Activated CD8-positive, alpha-beta memory T cell treated with anti-CD3 and anti-CD28 coated beads for 1 hour (primary cell): ENCODE results near the gene YTHDC1.

Source experiments
- DNase-seq, 2 donors: peaks; one replicate each; pipeline ENCODE4 v3.0.0-alpha.2; 2020; ENCODE audit warnings: low read depth in 1 of 2; ENCODE audit errors: extremely low read depth in 1 of 2

The YTHDC1 gene

DNA sequence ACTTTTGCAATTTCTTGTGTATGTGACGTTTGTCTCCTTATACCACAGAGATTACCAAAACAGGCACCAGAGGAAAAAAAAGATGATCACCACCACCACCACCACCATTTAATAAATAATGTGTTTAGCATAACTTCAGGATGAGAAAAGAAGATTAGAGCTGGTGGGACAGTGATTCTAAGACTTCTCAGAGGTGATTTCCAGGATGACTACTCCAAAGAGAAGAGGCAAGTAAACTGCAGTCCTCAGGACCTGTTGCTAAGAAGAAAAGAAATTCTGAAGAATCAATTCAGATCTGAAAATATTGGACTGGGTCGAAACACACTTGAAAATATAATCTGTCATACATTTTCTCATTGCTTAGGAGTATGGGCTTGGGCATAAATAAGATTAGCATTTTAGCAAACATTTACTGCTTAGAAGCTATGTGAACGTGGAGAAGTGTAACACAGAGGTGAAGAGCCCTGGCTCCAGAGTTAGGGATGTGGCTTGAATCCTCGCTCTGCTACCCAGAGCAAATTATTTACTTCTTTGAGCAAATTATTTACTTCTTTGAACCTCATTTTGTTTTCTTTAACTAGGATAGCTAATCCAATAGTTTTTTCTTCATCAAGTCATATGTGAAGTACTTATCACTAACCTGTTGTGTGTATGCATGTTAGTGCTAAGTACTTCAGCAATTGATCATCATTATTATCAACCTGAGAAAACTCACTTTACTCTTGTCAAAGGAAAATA is 10.5 kb upstream of the YTHDC1 start:
- no peak for DNase-seq

DNA sequence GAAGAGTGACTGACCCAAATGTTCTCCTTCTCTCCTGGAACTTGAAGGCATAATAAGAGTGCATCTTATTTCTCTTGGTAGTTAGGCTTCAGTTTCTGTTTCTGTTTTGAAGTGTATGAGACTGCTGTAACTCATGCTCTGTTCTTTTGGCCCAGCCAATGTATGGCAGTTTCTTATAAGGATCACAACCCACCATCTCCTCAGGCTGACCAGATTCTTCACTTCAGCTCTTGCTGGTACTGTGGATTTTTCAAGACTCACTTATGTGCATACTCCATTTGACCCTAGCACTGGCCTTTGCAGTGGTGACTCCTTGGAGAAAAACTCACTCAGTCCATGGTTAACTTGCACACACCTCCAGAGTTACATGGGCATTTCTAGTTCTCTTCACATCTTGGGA is 9.6 kb upstream of the YTHDC1 start:
- DNase-seq, result no peak

DNA sequence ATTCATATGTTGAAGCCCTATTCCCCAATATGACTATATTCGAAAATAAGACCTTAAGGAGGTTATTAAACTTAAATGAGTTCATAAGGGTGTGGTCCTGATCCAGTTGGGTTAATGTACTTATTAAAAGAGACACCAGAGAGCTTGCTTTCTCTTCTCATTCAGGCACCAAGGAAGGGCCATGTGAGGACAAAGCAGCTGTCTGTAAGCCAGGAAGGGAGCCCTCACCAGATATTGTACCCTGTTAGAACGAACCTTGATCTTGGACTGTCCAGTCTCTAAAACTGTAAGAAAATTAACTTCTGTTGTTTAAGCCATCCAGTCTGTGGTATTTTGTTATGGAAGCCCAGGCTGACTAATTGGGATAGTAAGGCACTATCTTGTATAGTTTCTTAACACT is 9.1 kb upstream of the YTHDC1 start:
- no peak for DNase-seq

DNA sequence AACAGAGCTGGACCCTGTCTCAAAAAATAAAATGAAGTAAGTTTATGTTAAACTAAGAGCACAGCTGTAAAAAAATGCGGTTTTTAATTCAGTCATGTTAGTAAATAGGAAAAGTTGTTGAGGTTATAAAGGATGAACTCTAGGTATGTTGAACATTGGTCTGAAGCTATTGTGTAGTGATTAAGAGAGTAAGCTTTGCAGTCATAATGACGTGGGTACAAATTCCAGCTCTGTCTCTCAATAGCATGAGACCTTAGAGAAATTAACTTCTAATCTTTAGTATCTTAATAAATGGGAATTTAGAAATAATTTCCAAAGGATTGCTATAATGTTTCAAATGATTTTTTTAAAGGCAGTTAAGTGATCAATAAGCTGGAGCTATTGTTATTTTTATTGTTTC is 2.9 kb upstream of the YTHDC1 start:
- no peak for DNase-seq

DNA sequence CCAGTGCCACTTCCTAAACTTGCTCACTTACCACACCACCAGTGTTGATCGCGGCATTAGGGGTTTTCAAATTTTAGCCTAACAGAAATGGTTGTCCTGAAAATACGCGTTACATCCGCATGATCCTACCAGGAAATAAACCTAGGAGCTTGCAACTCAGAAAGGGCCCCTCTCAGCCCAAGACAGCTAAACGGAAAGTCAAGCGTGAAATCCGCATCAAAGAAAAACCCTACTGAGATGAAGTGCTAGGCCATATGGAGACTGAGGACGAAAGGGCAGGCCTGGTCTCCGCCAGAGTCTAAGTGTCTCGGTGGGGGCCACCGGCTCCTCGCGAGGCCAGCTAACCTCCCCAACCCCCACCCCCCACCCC is 626 bp downstream of the YTHDC1 start:
- DNase-seq, result no peak

DNA sequence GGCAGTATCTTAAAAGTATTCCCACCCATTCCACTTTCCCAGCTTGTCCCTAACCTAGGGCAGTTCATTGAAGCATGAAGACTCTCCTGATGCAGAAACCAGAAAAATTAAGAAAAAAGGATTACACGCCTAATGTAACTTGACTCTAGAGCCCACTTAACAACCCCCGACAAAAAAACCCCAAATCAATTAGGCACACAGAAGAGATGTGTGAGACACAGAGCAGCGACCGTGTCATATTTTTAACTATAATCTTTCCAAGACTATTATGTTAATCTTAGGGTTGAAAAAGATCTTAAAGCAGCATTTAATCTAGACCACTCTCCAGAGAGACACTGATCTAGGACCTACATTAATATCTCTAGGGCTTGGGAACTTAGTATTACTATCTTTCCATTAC is 1.3 kb downstream of the YTHDC1 start:
- no peak for DNase-seq

DNA sequence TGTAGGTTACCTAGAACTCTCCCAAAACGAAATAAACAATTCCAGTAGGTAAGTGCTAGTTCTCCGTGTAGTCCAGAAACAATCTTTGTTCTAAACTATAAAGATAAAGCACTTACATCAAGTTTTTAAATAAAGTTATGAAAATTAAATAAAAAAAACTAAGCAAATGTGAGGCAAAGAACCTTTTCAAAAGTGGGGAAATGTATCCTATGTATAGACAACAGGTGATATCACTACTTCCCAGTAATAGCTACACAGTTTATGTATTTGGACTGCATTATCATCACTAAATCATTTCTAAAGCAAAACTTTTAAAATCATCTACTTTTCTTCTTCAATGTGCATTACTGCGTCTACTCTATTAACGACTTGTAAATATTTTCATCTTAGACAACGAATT is 2.0 kb downstream of the YTHDC1 start:
- DNase-seq, result no peak

DNA sequence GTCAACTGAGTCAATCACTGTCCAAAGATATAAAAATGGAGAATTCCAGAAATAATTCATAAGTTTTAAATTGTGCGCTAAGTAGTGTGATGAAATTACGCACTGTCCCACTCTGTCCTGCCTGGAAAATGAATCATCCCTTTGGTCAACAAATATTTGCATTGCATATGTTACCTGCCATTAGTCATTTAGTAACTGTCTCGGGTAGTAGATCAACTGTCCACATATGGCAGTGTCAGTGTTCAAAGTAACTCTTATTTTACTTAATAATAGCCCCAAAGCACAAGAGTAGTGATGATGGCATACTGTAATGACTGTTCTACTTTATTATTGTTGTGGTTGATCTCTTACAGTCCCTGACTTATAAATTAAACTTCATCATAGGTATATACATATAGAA is 3.4 kb downstream of the YTHDC1 start:
- no peak for DNase-seq

DNA sequence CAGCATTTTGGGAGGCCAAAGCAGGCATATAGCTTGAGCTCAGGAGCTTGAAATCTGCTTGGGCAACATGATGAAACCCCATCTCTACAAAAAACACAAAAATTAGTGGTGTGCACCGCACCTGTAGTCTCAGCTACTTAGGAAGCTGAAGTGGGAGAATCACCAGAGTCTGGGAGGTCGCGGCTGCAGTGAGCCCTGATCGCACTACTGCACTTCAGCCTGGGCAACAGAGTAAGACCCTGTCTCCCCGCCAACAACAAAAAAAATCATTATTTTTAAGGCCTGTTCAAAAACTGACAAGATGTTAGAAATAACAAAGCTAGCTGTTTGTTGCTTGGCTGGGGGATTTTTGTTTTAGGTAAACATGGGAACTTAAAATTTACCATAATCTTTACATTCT is 5.1 kb downstream of the YTHDC1 start:
- DNase-seq, result no peak

DNA sequence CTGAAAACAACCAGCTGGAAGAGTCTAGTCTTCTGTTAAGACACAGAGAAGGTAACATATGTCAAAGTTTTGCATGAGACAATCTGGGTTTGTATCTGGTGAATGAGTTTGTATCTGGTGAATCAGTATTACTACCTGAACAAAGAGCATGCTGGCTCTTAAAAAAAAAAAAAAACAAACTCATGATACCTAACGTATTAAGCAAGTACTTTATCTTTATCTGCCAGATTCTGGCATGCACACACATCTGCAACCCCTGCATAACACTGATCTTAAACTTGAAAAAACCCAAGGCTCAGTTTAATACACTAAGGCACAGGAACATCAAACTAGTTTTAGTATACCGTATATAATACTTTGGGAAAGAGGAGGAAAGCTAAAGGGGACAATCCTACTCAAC is 5.8 kb downstream of the YTHDC1 start:
- DNase-seq, result no peak

DNA sequence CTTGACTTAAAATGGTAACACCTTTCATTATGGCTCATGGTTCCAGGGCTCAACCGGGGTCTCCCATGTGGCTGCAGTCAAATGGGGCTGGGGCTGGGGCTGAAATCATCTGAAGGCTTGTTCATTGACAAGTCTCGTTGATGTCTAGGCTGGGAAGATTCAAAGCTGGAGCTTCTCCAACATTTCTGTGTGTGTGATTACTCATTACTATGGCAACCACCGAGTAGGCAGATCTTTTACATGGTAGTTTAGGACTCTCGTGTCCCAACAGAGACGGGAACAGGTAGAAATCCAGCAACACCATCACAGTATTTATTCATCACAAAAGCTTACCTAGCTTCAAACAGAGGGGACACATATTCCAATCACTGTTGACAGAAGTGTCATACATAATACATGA is 7.8 kb downstream of the YTHDC1 start:
- no peak for DNase-seq

DNA sequence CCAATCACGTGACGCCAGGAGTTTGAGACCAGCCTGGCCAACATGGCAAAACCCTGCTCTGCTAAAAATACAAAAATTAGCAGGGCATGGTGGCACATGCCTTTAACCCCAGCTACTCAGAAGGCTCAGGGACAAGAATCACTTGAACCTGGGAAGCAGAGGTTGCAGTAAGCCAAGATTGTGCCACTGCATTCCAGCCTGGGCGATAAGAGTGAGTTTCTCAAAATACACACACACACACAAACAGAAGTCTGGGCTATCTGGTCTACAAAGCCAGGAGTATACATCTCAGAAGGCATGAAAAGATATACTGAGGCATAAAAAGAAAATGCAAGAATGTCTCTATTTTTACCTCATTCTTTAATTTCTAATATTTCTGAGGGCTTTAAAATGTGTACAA is 11.3 kb downstream of the YTHDC1 start:
- DNase-seq, result no peak

DNA sequence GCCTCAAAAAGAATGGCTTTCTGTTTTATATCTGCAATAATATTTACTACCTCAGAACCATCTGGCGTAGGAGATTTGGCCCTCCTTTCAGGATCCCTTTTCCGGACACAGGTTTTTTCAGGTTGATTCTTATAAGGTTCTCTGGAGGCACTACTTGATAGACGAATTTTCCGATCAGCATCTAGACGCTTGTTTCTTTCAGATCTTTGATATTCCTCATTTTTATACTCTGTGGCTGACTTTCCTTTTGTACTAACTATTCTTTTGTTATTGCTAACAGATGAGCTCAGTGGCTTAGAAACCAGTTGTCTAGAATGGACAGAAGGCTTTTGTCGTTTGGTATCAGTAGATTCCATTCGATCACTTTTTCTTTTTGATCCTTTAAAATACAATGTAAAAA is 12.4 kb downstream of the YTHDC1 start:
- no peak for DNase-seq

DNA sequence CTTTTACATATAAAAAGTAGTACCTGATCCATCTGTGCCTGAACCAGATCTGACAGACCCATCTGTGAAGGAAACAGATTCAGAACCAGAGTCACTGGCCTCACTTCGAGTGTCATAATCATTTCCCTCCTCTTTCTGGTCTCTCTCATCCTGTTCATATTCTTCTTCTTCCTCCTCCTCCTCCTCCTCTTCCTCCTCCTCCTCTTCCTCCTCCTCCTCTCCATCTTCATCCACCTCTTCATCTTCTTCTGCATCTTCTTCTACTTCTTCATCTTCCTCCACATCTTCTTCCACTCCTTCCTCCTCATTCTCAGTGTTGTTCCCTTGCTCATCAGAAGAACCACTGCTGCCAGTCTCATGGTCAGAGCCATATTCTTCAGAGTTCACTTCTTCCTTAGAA is 12.9 kb downstream of the YTHDC1 start:
- DNase-seq, result no peak

DNA sequence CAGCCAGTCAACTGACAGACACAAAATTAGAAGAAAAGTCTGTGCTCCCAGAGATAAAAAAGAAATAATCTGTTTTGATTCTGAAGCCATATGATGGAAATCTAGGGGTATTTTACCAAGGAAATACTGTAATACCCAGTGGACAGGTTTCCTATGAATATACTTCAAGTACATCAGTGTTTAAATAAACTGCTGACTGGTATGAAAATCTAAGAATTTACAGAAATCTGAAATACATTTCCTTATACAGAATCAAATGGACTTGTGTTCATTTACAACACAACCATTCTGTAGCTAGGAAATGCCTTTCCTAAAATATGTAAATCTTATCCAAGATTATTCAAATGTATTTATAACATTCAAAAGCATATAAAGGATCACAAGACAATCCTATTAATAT is 13.4 kb downstream of the YTHDC1 start:
- DNase-seq, result no peak

DNA sequence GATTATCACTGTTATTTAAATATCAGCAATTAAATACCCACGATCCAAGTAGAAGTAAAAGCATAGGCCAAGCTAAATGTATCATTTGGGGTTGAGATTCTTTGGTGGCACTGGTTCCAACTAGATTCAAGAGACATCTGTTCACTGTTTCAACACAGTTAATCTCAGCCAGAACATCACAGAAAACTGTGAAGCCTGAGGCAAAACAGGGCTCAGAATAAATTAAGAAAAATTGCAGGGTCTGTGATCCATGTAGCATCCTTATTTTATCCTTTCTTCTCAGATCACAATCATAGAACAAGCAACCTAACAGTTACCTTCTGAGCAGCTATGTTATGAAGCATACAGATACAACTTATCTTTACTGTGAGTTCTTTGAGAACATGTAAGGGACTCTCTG is 23.7 kb downstream of the YTHDC1 start:
- no peak for DNase-seq

DNA sequence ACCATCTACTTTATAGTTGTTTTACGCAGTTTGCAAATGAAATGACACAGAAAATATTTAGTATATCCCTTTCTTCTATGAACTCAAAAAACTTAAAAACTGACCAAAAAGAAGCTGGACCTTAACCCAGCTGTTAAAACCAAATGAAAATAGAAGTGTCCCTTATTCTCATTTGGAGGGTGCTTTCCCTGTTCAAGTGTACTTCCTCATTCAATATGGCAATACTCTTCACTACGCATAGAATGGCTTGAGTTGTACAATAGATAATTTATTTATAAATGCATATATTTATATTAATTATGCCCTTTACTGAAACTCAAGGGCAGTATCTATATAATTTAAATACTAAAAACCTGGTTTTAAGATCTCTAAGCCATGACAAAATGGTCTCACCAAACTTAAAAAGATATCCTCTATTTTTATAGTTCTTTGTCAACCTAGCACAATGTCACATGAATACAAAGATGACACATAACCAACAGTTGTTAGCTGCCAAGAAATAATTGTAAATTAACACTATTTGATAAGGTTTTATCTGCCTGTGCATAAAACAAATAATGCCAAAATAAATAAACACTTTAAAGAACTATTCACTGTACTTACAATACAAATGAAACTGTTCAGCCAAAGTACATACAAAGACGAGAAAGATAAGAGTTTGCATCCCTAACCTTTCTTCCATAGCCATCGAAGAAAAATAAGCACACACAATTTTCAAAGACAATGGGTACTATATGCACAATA is 25.2 kb downstream of the YTHDC1 start:
- DNase-seq, result no peak

DNA sequence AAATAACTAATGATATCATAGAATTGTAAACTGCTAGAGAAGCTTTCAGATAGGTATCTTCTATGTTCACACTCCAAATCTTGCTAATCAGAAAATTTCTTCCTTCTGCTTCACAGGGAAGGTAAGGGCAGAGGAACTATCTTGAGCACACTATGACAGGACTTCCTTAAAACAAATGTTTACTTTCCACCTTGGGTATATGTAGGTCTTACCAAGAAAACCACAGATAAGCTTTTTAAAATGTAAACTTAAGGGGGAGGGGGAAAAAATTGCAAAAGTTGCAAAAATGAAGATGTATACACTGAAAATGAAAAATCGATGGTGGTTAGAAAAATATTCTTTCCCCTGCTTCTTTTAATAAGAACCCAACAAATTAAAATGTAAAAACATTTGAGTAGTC is 30.9 kb downstream of the YTHDC1 start:
- no peak for DNase-seq

DNA sequence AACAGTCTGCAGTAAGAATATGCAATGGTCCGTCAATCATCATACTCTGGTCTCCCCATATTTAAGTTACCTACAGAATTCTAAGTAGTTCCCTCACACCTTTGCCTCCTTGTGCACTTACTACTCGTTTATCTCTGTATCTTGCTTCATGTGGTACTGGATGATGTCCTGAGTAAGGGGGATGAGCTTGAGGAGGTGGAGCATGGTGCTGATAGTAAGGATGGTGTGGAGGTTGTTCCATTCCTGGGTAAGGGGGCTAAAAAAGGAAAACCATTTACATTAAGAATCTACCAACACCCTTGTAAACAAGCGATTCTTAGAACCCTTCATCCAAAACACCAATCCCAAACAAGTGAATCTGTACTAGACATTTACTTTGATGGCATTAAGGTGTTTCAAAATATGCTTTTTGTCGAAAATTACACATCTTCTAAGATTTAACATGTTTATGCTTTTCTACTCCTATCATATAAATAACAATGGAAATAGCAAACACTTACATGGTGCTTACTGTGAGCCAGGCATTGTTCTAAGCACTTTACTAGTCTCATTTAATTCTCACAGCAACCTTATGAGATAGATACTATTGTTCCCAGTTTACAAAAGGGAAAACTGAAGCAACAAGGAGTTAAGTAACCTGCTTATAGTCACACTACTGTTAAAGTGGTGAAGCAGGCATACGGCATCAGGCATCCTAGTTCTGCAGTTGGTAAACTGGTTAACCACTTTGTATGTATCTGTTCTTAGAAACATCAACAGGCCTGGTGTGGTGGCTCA is 33.5 kb downstream of the YTHDC1 start:
- DNase-seq, result no peak

DNA sequence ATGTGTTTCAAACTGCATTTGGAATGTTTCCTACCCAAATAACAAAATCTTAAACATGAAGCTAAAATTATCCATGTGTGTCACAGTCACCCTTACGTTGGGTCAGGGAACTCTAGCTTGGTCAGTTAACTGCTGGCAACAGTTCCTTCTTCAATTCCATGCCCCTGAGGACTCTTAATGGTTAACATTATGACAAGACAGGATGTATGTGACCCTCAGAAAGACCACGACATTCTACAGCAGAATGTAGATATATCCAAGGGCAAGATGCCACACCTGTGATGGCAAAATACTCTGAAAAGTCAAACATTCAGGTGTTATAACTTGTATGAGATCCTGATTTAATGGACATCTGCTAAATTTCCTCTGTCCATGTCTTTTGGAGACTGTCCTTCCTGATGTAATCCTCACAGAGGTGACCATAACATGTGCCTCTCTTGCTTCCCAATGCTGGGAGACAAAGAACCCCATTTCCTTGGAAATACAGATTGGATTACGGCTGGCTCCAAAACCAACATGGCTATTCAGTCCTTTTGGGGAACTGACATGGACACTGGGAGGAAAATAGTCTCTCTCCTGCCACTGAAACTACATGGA is 39.1 kb downstream of the YTHDC1 start:
- DNase-seq, result no peak

DNA sequence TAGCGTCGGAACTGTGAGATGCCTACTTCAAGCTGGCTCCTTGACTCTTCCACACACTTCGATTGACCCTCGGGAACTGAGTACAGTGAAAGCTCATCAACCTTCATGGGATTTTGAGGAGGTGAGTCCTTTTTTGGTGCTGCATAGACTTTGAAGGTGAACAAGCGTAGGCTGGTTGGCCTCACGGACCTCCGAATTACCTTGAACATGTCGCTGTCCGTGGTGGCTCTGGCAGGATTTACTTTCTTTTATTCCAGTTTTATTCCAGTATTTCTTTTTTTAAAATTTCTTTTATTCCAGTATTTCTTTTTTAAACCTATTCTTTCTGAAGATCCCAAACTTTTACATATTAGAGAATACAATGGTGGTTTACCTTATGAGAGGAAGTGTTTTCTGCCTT is 45.2 kb downstream of the YTHDC1 start:
- no peak for DNase-seq
